ENCODE measurements around the gene ZNF730.

GRCh38 chr19:23183251-23183650, 66.4 kb downstream of the ZNF730 start:
- no peak for TF ChIP-seq CTCF (conservative IDR thresholded peaks at IDR 0.05 in 1 of 2, IDR thresholded peaks at IDR 0.05 in 1 of 2; ENCODE audit: extremely low read depth in 1 of 2, insufficient read depth in 1 of 2, low read depth in 1 of 2, low read length in 2 of 2)
- TF ChIP-seq EZH2 (IDR thresholded peaks at IDR 0.05; ENCODE audit: borderline replicate concordance, low read length): no peak

Measured in mammary epithelial cell (primary cell).